ENCODE data around the gene PDF.
A peak's percentile ranks its signal among the peaks of the same experiment; 100 is the strongest.

Gene PDF, protein sequence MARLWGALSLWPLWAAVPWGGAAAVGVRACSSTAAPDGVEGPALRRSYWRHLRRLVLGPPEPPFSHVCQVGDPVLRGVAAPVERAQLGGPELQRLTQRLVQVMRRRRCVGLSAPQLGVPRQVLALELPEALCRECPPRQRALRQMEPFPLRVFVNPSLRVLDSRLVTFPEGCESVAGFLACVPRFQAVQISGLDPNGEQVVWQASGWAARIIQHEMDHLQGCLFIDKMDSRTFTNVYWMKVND

GRCh38 chr16:69330286-69331109 lies at the start of gene PDF:
PDF (minus strand) TSS chr16:69330588; CDS start chr16:69330570, 18 bp downstream.
- Histone ChIP-seq H3K27me3 (ENCODE audit: control insufficient read depth, insufficient read depth, low read length) (no peaks in the 10 kb centered on the region), H3K36me3 (ENCODE audit: control insufficient read depth, insufficient read depth, low read length) (peaks cover 47% of the 10 kb centered on the region), H3K4me3 (ENCODE audit: low read depth, low read length) (peak within 1 kb of the TSS; percentile 82), H3K9me3 (ENCODE audit: control insufficient read depth, insufficient read depth, low read length) (no peaks in the 10 kb centered on the region), H3K9ac (ENCODE audit: low read depth, low read length) (peak within 1 kb of the TSS; percentile 73), H3K4me1 (ENCODE audit: control insufficient read depth, insufficient read depth, low read length) (peaks cover 11% of the 10 kb centered on the region)

GRCh38 chr16:69378760-69379159 lies 48.4 kb upstream of the PDF start:
- no peaks in the 10 kb centered on the region for H3K4me1 ChIP-seq (ENCODE audit: control insufficient read depth, insufficient read depth, low read length)
- no peak overlapping the region for H3K9ac ChIP-seq (ENCODE audit: low read depth, low read length)
- H3K4me3 ChIP-seq (ENCODE audit: low read depth, low read length) = no peak overlapping the region
- no peaks in the 10 kb centered on the region for H3K27me3 ChIP-seq (ENCODE audit: control insufficient read depth, insufficient read depth, low read length)
- H3K36me3 ChIP-seq (ENCODE audit: control insufficient read depth, insufficient read depth, low read length) = no peaks in the 10 kb centered on the region
- no peaks in the 10 kb centered on the region for H3K9me3 ChIP-seq (ENCODE audit: control insufficient read depth, insufficient read depth, low read length)

GRCh38 chr16:69378036-69378435 lies 47.6 kb upstream of the PDF start:
- Histone ChIP-seq H3K9ac (ENCODE audit: low read depth, low read length) (no peak overlapping the region), H3K9me3 (ENCODE audit: control insufficient read depth, insufficient read depth, low read length) (no peaks in the 10 kb centered on the region), H3K4me1 (ENCODE audit: control insufficient read depth, insufficient read depth, low read length) (no peaks in the 10 kb centered on the region), H3K4me3 (ENCODE audit: low read depth, low read length) (no peak overlapping the region), H3K36me3 (ENCODE audit: control insufficient read depth, insufficient read depth, low read length) (no peaks in the 10 kb centered on the region), H3K27me3 (ENCODE audit: control insufficient read depth, insufficient read depth, low read length) (no peaks in the 10 kb centered on the region)

- Histone ChIP-seq H3K27me3 (ENCODE audit: control insufficient read depth, insufficient read depth, low read length) (no peaks in the 10 kb centered on the region), H3K36me3 (ENCODE audit: control insufficient read depth, insufficient read depth, low read length) (peaks cover 2% of the 10 kb centered on the region), H3K9ac (ENCODE audit: low read depth, low read length) (no peak overlapping the region), H3K4me1 (ENCODE audit: control insufficient read depth, insufficient read depth, low read length) (no peaks in the 10 kb centered on the region), H3K4me3 (ENCODE audit: low read depth, low read length) (no peak overlapping the region), H3K9me3 (ENCODE audit: control insufficient read depth, insufficient read depth, low read length) (no peaks in the 10 kb centered on the region)
Observed at GRCh38 chr16:69376393-69377059, 46.1 kb upstream of the PDF start.

GRCh38 chr16:69373019-69373418 lies 42.6 kb upstream of the PDF start:
- H3K36me3 ChIP-seq (ENCODE audit: control insufficient read depth, insufficient read depth, low read length) = peaks cover 17% of the 10 kb centered on the region
- H3K9me3 ChIP-seq (ENCODE audit: control insufficient read depth, insufficient read depth, low read length) = no peaks in the 10 kb centered on the region
- H3K27me3 ChIP-seq (ENCODE audit: control insufficient read depth, insufficient read depth, low read length) = no peaks in the 10 kb centered on the region
- no peak overlapping the region for H3K9ac ChIP-seq (ENCODE audit: low read depth, low read length)
- H3K4me3 ChIP-seq (ENCODE audit: low read depth, low read length) = no peak overlapping the region
- no peaks in the 10 kb centered on the region for H3K4me1 ChIP-seq (ENCODE audit: control insufficient read depth, insufficient read depth, low read length)

GRCh38 chr16:69371564-69371963 lies 41.2 kb upstream of the PDF start:
- no peak overlapping the region for H3K4me3 ChIP-seq (ENCODE audit: low read depth, low read length)
- no peak overlapping the region for H3K9ac ChIP-seq (ENCODE audit: low read depth, low read length)
- no peaks in the 10 kb centered on the region for H3K27me3 ChIP-seq (ENCODE audit: control insufficient read depth, insufficient read depth, low read length)
- no peaks in the 10 kb centered on the region for H3K9me3 ChIP-seq (ENCODE audit: control insufficient read depth, insufficient read depth, low read length)
- peaks cover 26% of the 10 kb centered on the region for H3K36me3 ChIP-seq (ENCODE audit: control insufficient read depth, insufficient read depth, low read length)
- H3K4me1 ChIP-seq (ENCODE audit: control insufficient read depth, insufficient read depth, low read length) = no peaks in the 10 kb centered on the region

GRCh38 chr16:69368866-69369265 lies 38.5 kb upstream of the PDF start:
- H3K9ac ChIP-seq (ENCODE audit: low read depth, low read length) = no peak overlapping the region
- H3K36me3 ChIP-seq (ENCODE audit: control insufficient read depth, insufficient read depth, low read length) = peaks cover 30% of the 10 kb centered on the region
- H3K9me3 ChIP-seq (ENCODE audit: control insufficient read depth, insufficient read depth, low read length) = no peaks in the 10 kb centered on the region
- H3K27me3 ChIP-seq (ENCODE audit: control insufficient read depth, insufficient read depth, low read length) = no peaks in the 10 kb centered on the region
- no peaks in the 10 kb centered on the region for H3K4me1 ChIP-seq (ENCODE audit: control insufficient read depth, insufficient read depth, low read length)
- H3K4me3 ChIP-seq (ENCODE audit: low read depth, low read length) = no peak overlapping the region

DNA sequence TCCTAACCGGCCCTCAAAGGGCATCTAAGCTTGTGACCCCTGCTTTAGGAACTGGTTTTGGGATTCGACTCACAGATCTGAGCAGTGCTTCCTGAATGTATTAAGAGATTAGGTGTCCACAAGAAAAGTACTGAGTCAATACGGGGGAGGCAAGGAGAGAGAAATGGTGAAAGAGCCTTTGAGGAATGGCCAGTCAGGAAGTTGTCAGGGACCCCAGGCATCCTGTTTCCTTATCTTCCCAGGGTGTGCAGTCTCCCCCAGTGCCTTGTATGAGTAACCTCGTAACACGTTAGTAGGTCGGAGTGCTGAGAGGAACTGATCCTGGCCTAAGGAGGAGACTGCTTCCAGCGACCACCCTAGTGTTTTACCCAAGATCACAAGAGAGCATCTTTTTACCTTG lies 37.6 kb upstream of the PDF start:
- Histone ChIP-seq H3K4me1 (ENCODE audit: control insufficient read depth, insufficient read depth, low read length) (no peaks in the 10 kb centered on the region), H3K9me3 (ENCODE audit: control insufficient read depth, insufficient read depth, low read length) (no peaks in the 10 kb centered on the region), H3K4me3 (ENCODE audit: low read depth, low read length) (no peak overlapping the region), H3K9ac (ENCODE audit: low read depth, low read length) (no peak overlapping the region), H3K27me3 (ENCODE audit: control insufficient read depth, insufficient read depth, low read length) (no peaks in the 10 kb centered on the region), H3K36me3 (ENCODE audit: control insufficient read depth, insufficient read depth, low read length) (peaks cover 30% of the 10 kb centered on the region)

- Histone ChIP-seq H3K9me3 (ENCODE audit: control insufficient read depth, insufficient read depth, low read length) (no peaks in the 10 kb centered on the region), H3K27me3 (ENCODE audit: control insufficient read depth, insufficient read depth, low read length) (no peaks in the 10 kb centered on the region), H3K9ac (ENCODE audit: low read depth, low read length) (no peak overlapping the region), H3K4me3 (ENCODE audit: low read depth, low read length) (no peak overlapping the region), H3K36me3 (ENCODE audit: control insufficient read depth, insufficient read depth, low read length) (peaks cover 28% of the 10 kb centered on the region), H3K4me1 (ENCODE audit: control insufficient read depth, insufficient read depth, low read length) (no peaks in the 10 kb centered on the region)
Observed at GRCh38 chr16:69366431-69366830, 36.0 kb upstream of the PDF start.

DNA sequence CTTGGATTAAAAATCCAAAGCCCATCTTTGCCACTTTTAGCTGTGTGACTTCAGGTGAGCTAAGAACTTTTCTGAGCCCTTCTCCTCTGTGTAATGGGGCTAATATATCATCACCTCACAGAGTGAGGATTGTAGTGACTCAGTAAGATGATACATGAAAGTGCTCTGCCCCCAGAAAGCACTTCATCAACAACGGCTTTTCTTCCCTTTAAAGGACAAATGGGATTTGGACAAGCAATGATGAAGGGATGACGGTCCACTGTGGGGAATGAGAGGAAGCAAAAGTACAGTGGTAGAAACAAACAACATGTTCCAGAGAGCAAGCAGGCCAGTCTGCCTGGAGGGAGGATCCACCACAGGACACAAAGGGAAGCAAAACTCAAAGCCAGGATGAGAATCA lies 35.5 kb upstream of the PDF start:
- Histone ChIP-seq H3K36me3 (ENCODE audit: control insufficient read depth, insufficient read depth, low read length) (peaks cover 28% of the 10 kb centered on the region), H3K9ac (ENCODE audit: low read depth, low read length) (no peak overlapping the region), H3K4me1 (ENCODE audit: control insufficient read depth, insufficient read depth, low read length) (no peaks in the 10 kb centered on the region), H3K4me3 (ENCODE audit: low read depth, low read length) (no peak overlapping the region), H3K9me3 (ENCODE audit: control insufficient read depth, insufficient read depth, low read length) (no peaks in the 10 kb centered on the region), H3K27me3 (ENCODE audit: control insufficient read depth, insufficient read depth, low read length) (no peaks in the 10 kb centered on the region)

DNA sequence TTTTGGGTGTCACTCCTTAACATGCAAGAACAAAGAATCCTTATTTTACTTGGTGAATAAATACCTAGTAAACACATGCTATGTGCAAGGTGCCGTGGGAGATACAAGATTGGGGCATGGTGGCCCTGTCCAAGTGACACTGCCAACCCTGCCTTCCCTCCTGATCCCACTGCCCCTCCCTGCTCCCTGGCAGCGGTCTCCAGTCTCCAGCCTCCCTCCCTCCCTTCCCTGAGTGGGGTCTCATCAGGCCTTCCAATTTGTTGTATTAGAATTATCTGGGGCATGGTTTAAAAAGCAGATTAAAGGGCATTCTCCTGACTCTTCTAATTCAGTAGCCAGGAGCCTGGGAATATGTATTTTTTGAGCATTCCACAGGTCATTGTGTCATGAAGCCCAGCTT lies 33.7 kb upstream of the PDF start:
- H3K9me3 ChIP-seq (ENCODE audit: control insufficient read depth, insufficient read depth, low read length) = no peaks in the 10 kb centered on the region
- H3K4me1 ChIP-seq (ENCODE audit: control insufficient read depth, insufficient read depth, low read length) = no peaks in the 10 kb centered on the region
- H3K27me3 ChIP-seq (ENCODE audit: control insufficient read depth, insufficient read depth, low read length) = no peaks in the 10 kb centered on the region
- H3K4me3 ChIP-seq (ENCODE audit: low read depth, low read length) = no peak overlapping the region
- peaks cover 17% of the 10 kb centered on the region for H3K36me3 ChIP-seq (ENCODE audit: control insufficient read depth, insufficient read depth, low read length)
- no peak overlapping the region for H3K9ac ChIP-seq (ENCODE audit: low read depth, low read length)
